ENCODE data around the gene DCLRE1B.

Gene DCLRE1B

DNA sequence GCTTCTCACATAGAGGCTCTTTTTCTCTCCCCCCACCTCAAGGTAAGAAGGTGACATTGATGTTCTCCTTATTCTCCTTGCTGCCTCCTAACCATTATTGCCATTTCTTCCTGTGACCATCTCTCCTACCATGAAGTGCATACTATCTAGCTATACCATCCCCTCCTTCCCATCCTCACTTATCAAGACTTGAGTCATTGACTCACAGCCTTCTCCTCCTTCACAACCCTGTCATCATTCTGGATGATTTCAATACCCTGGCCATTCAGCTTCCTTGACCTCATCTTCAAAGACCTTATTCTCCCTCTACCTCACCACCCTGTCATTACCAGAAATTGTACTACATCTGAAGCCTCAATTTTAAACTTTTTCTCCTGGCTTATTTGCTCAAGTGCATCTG, 13.1 kb downstream of the DCLRE1B start:
- intact Hi-C loops (cut with DNase I): no loop called here
- DNase-seq: no peak

DNA sequence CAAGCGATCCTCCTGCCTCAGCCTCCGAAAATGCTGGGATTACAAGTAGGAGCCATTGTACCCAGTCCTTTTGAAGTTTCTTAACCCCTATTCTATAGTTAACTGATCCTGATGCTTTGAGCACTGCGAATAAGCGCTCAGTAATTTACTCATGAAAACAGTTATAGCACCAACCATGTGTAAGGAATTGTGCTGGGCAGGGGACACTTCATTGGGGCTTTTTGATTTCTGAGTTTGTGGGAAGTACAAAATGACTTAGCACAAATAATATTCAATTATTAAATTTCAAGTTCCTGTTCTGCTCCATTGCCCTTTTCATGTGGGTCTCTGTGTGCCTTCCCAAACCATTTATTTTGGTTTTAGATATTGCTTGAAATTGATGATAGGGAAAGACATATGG, 17.8 kb downstream of the DCLRE1B start:
- no peak for DNase-seq
- intact Hi-C loops (cut with DNase I): no loop called here

DNA sequence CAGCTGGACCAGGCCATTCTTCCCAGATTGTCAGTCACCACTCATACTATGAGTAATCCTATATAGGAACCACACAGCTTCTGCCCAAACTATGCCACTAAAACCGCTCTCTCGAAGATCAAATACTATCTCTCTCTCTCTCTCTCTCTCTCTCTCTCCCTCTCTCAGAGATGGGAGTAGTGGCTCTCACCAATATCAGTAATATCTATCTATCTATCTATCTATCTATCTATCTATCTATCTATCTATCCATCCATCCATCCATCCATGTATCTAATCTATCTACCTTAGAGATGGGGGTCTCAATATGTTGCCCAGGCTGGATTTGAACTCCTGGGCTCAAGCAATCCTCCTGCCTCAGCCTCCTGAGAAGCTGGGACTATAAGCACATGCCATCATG, 19.3 kb downstream of the DCLRE1B start:
- intact Hi-C loops (cut with DNase I): no loop called here
- DNase-seq: no peak

DNA sequence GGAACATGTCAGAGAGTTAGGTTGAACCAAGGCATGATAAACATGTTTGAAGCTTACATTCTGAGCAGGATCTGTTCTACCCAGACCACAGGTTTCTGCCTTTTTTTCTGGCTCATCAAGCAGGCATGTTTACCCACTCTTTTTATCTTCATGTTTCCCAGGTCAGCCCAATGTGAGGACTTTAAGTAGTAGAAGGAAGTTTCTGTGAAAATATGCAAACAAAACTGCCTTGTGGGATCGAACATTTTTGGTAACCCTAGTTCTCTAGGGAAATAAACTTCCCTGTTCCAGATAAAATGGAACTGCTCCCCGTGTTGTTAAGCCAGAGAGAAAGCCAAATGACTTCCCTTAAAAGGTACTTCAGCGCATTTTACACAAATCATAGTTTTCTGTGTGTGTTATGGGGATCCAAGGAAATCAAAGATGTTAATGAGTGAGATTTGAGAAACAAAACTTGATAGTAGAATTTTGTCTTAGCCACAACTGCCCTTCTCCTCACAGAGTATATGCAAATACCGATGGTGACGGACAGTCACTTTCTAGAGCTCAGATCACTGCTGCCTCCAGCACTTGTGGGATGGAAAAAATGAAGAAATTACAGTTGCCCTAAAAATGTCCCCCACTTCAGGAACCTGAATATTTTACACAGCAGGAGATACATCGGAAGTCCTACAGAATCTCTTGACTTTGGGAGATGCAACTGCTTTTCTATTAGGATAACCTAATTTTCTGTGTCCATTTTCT, 23.2 kb downstream of the DCLRE1B start:
- no peak for DNase-seq
- intact Hi-C loops (cut with DNase I): no loop called here

DNA sequence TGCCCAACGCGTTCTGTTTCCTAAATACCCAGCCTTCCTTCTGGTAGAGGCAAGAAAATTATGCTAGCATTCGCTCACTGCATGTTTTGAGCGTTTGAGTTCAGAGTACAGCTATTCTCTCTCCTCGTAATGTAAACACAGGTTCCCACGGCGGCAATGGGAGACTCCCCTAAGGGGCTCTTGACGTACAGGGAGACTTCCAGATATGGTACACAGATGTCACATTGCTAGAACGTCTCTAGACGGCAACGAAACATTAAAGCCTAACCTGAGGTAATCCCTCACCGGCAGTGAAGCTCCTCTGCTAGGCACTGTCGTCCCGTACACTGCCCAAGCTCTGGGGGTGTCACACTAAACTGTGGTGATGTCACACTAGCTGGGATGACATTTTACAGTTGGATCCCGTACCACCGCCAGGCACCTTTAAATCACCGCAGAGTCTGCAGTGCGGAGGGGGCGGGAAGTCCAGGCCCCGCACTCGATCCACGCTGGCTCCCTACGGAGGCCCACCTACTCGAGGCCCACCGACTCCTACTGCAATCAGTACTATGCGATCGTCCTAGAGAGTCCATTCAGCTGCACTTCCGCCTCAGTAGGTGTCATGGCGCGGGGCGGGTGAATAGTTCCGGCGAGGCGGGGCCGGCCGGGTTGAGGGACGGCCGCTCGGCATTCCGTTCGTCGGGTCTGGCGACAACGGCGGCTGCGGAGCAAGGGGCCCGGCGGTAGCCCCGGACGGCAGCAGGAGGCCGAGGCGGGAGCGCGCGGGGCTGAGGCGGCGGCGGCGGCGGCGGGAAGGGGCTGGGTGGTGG, 24.0 kb downstream of the DCLRE1B start, which contains the start of gene HIPK1:
Gene HIPK1, plus strand, starts transcription at position 384 of the 809 bp plus-strand sequence.
- intact Hi-C loops (cut with DNase I): loop anchor here (1.0 kb wide), 2 partner anchors 24 to 117 kb away; partner anchors contain the start of genes DCLRE1B and RSBN1
- DNase-seq: peak; percentile 90 to 99 (median 94)

DNA sequence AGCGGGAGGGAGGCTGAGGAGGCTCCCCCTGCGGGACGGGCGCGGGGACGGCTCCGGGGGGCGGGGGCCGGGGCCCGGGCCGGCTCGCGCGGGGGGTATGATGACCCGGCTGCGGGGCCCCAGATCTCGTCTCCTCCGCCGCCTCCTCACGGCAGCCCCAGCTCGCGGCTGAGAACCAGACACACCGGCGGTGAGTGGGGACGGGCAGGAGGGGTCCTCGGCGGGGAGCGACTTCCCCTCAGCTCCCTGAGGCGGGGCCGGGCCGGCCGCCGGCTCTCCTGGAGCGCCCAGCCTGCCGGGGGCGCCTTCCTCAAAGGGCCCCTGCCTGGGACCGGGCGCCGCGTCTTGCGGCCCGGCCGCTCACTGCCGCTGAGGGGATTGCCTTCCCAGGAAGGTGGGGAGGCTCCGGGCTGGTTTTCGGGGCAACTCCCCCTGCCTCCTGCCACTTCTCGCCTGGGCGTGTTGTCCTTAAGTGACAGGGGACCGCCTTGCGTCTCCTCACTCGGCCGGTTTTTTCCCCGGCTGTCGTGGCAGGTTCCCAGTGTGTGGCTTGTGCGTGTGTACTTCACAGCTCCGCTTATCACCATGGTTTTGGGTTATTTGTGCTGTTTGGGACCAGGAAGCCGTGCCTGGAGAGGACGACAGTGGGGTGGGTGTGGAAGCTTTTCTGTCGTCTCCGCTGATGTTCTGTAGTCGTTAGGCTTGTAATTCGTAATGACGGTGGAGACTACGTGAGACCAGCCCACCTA, 24.8 kb downstream of the DCLRE1B start:
- intact Hi-C loops (cut with DNase I): loop anchor here (1.0 kb wide), 2 partner anchors 25 to 118 kb away; partner anchors contain the start of genes DCLRE1B and RSBN1
- DNase-seq: peak in 8 of 10 donors; percentile 22 to 89 (median 32)

DNA sequence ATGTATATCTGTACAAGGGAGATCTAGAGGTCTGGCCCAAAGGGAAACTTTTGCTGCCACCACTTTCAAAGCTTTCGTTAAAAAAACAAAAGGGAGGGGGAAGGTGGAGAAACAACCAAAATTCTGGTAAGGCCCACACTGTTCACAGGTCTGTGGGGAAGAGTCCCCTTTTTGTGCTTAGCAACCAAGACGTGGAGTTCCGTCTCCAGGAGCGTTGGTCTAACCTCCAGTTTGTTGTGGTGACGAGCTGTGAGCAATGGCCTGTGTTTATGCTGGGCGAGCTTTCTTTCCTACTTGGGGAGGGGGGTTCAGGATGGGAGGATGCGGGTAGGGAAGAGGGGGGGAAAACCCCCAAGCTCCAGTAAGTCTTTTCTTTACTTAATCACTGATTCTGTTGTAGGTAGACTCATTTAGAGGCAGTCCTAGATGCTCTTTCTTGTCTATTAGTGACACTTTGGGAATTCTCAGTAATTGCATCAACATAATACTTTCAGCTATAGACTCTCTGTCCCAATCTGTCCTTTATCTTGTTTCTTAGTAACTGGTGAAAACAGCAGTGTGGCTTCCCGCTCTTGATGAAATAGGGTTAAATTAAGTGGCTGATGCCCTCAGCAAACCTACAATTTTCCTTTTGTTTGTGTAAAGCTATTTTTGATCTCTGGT, 25.5 kb downstream of the DCLRE1B start:
- DNase-seq: no peak
- intact Hi-C loops (cut with DNase I): no loop called here

DNA sequence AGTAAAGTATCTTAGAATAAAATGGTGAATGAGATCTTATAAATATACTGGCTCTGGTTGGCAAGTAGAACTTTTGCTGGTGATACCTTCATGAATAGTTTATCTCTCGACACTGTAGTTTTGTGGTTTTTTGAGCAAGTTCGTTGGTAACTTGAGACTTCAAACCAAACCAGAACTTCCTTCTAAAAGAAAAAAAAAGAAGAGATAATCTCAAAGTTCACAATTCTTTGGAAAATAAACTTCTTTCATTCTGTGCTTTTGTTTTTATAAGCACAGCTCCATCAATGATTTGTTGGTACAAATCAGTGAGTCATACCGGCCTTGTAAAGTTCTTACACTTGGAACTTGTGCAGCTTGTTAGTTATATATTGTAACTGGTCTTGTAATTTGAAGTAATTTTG, 26.3 kb downstream of the DCLRE1B start:
- intact Hi-C loops (cut with DNase I): no loop called here

DNA sequence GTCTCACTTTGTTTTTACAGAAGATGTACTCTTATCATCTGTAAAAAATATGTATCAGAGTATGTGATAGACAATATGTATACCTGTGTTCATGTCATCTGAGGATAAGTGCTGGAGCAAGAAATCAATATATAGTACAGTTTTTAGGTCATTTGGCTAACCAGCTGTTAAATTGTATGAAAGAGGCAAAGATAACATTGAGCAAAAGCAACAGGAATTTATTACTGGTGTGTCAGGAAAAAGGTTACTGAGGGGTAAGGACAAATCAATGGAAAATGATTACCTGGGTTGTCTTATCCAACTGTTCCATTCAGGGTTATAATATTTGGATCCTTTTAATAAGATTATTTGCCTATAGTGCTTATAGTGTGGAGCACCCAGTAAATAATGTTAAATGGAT, 28.9 kb downstream of the DCLRE1B start:
- intact Hi-C loops (cut with DNase I): no loop called here
- no peak for DNase-seq

More for the DNA sequence above, 26.3 kb downstream of the DCLRE1B start:
- no peak for DNase-seq

DNA sequence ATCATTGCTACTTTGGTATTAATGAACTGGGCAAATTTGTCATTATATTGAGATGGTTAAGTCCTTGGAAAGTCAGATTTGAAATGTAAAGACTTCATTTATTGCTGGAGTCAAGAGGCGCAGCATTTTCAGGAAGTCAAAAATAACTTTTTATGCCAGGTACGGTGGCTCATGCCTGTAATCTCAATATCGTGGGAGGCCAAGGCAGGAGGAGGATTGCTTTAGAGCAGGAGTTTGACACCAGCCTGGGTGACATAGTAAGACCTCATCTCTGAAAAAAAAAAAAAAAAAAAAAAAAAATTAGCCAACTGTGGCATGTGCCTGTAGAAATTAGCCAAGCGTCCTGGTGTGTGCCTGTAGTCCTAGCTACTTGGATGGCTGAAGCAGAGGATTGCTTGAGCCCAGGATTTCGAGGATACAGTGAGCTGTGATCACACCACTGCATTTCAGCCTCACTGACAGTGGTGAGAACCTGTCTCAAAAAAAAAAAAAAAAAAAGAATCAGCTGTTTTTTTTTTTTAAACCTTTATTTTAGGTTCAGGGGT, 29.5 kb downstream of the DCLRE1B start:
- intact Hi-C loops (cut with DNase I): no loop called here
- DNase-seq: no peak

DNA sequence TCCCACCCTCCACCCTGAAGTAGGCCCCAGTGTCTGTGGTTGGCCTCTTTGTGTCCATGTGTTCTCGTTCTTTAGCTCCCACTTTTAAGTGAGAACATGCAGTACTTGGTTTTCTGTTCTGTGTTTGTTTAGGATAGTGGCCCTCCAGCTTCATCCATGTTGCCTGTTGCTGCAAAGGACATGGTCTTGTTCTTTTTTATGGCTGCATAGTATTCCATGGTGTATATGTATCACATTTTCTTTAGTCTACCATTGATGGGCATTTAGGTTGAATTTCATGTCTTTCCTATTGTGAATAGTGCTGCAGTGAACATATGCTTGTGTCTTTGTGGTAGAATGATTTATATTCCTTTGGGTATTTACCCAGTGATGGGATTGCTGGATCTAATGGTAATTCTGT, 30.1 kb downstream of the DCLRE1B start:
- intact Hi-C loops (cut with DNase I): no loop called here
- no peak for DNase-seq

DNA sequence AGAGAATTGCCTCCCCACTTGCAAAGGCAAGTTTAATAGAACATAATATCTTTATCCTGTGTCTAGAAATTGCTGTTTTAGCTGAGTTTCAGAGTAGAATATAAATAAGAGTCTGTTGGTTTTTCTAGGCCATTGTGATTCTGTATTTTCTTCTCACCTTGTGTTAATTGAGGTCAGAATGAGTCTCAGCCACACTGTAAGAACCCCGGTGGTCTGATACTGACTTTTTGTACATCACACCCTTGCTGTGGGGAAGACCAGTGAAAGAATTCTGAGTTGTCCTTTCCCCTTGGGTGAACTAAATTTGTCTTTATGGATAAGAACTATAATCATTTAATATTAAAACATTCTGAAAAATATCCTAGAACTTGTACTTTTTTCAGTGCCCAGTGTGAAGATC, 30.8 kb downstream of the DCLRE1B start:
- no peak for DNase-seq
- intact Hi-C loops (cut with DNase I): no loop called here

DNA sequence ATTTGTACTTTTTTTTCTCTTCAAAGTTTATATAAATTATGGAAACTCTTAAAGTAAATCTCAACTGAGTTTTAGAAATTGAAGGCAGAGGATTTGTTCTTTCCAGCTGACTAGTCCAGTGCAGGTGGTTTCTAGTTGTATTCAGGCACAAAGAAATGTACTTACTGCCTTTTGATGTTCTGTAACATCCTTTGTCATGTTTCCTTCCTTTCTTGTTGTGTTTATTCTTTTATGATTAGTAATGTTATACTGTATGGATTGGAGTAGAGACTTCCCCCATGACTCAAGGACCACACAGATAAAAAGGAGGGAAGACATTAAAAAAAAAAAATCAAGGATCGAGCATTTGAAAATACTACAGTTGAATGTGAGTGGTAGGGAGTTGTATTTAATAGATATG, 32.0 kb downstream of the DCLRE1B start:
- intact Hi-C loops (cut with DNase I): no loop called here
- DNase-seq: no peak

DNA sequence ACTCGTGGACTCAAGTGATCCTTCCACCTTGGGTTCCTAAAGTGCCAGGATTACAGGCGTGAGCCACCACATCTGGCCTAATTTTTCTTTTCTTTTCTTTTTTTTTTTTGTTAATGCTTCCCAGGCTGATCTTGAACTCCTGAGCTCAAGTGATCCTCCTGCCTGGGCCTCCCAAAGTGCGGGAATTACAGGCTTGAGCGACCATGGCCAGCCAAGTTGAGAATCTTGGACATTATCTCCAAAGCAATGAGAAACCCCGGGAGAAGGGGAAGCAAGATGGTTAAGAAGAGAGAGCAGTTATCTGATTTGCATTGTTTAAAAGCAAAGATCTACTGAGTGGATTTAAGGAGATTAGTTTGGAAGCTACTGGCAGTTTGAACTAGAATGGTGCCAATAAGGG, 33.1 kb downstream of the DCLRE1B start:
- DNase-seq: no peak

DNA sequence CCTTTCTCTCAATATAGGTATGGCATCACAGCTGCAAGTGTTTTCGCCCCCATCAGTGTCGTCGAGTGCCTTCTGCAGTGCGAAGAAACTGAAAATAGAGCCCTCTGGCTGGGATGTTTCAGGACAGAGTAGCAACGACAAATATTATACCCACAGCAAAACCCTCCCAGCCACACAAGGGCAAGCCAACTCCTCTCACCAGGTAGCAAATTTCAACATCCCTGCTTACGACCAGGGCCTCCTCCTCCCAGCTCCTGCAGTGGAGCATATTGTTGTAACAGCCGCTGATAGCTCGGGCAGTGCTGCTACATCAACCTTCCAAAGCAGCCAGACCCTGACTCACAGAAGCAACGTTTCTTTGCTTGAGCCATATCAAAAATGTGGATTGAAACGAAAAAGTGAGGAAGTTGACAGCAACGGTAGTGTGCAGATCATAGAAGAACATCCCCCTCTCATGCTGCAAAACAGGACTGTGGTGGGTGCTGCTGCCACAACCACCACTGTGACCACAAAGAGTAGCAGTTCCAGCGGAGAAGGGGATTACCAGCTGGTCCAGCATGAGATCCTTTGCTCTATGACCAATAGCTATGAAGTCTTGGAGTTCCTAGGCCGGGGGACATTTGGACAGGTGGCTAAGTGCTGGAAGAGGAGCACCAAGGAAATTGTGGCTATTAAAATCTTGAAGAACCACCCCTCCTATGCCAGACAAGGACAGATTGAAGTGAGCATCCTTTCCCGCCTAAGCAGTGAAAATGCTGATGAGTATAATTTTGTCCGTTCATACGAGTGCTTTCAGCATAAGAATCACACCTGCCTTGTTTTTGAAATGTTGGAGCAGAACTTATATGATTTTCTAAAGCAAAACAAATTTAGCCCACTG, 35.5 kb downstream of the DCLRE1B start:
- no peak for DNase-seq
- intact Hi-C loops (cut with DNase I): no loop called here

More for the DNA sequence above, 33.1 kb downstream of the DCLRE1B start:
- intact Hi-C loops (cut with DNase I): no loop called here

DNA sequence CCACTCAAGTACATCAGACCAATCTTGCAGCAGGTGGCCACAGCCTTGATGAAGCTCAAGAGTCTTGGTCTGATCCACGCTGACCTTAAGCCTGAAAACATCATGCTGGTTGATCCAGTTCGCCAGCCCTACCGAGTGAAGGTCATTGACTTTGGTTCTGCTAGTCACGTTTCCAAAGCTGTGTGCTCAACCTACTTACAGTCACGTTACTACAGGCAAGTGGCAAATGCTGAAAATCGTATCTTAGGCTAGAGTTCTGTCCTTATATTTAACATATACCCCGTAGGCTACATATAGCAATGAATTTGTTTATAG, 36.1 kb downstream of the DCLRE1B start:
- DNase-seq: no peak
- intact Hi-C loops (cut with DNase I): no loop called here

DNA sequence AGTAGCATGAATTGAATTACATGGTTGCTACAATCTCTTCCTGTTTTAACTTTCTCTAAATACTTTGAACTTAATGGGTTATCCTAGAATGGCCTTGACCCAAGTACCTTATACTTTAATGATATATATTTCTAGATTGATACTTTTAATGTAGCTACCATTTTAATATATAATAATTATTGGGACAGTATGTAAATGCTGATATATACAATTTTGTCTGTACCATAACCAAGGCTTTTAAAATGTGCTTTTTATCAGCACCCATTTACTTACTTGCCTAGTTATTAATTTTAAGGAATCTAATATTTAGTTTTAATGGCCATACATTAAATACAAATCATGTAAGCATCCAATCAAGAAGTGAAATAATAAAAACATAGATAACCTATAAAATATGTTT, 37.4 kb downstream of the DCLRE1B start:
- DNase-seq: no peak
- intact Hi-C loops (cut with DNase I): no loop called here

DNA sequence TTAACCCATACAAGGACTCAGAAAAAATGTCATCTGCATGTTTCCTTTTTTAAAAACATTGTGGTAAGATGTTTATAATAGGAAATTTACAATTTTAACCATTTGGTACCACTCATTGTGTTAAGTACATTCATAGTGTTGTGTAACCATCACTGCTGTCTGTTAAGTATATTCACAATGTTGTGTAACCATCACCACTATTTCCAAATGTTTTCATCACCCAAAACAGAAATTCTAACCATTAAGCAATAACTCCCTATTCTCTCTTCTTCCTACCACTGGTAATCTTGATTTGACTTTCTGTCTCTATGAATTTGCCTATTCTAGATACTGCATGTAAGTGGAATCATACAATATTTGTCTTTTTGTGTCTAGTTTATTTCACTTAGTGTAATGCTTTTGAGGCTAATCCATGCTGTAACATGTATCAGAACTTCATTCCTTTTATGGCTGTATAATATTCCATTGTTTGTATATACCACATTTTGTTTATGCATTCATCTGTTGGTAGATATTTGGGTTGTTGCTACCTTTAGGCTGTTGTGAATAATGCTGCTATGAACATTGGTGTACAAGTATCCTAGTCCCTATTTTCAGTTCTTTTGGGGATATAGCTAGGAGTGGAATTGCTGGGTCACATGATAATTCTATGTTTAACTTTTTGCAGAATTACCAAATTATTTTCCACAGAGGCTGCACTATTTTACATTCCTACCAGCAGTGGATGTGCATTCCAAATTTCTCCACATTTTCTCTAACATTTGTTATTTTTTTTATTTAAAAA, 38.1 kb downstream of the DCLRE1B start:
- intact Hi-C loops (cut with DNase I): no loop called here
- DNase-seq: no peak

DNA sequence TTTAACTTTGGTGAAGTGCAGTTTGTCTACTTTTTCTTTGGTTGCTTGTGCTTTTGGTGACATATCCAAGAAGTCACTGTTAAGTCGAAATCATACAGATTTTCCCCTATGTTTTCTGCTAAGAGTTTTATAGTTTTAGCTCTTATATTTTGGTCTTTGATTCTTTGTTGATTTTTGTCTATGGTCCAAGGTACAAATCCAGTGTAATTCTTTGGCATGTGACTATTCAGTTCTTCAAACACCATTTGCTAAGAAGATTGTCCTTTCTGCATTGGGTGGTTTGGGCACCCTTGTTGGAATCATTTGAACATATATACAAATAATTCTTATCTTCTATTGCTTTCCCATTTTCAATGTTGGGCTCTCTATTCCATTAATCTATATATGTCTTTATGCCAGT, 40.2 kb downstream of the DCLRE1B start:
- no peak for DNase-seq

More for the DNA sequence above, 40.2 kb downstream of the DCLRE1B start:
- intact Hi-C loops (cut with DNase I): no loop called here

Measured in posterior cingulate gyrus (tissue), 11 donors.